Mammary epithelial cell (primary cell): ENCODE measurements around the gene CCL11.

ENCODE experiments used
- CTCF ChIP-seq, 2 donors: IDR thresholded peaks in 1 of 2; conservative IDR thresholded peaks in 1 of 2; 2 replicates each; pipeline ENCODE4 v1.5.1; 2011 to 2012; ENCODE audit warnings: inconsistent platforms in 2 of 2, low read length in 2 of 2, mild to moderate bottlenecking in 2 of 2, control low read depth in 1 of 2, low read depth in 1 of 2; ENCODE audit not compliant: insufficient read depth in 1 of 2; ENCODE audit errors: extremely low read depth in 1 of 2
- EZH2 ChIP-seq: IDR thresholded peaks from 2 replicates; pipeline ENCODE4 v1.6.1; 2012; ENCODE audit warnings: low read length, inconsistent platforms, borderline replicate concordance

DNA sequence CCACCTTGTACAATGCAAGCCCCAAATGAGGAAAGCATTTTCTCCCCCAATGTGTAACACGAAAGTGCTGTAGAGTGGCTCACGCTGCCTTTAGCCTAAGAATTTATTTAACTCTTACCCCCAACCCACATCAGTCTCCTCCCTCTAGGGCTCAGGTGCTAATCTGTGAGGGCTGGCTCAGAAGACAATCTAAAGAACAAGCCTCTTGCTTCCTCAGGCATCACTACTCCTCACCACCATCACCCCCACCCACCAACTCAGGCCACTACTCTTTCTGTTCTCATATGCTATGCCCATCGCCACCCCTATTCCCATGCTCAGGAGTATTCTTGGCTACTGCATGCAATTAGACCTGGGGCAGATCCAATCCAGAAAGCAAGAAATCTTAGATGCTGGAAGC is 34.4 kb upstream of the CCL11 start:
- no peak for TF ChIP-seq EZH2
- TF ChIP-seq CTCF (conservative IDR thresholded peaks at IDR 0.05 in 1 of 2, IDR thresholded peaks at IDR 0.05 in 1 of 2; ENCODE audit: extremely low read depth in 1 of 2, insufficient read depth in 1 of 2, low read depth in 1 of 2, low read length in 2 of 2) = no peak
